Natural killer cell (primary cell): ENCODE results near the gene ZNF579. TPM values are rescaled to one million over a fixed set of nuclear protein-coding genes. Genes with fewer than 3 reads are reported as not detected.

Experiments used
- ATAC-seq, 3 donors: fragments of 150-1000 bp in 2 of 3; fragments of 200-7000 bp in 1 of 3; cut with Tn5 transposase; 1 replicate in 1 of 3; 2 replicates in 2 of 3; pipeline ENCODE4 v1.10.0; 2021; ENCODE audit warnings: mild to moderate bottlenecking in 2 of 3, moderate library complexity in 2 of 3
- DNase-seq, 2 donors: peaks; one replicate each; pipeline versions ENCODE4 v3.0.0 to v3.0.0-alpha.2; 2013 to 2021; ENCODE audit warnings: mixed read lengths in 1 of 2
- H3K27ac ChIP-seq: one replicate; pipeline ENCODE4 v1.5.1; 2013; ENCODE audit warnings: mild to moderate bottlenecking, low read length
- H3K27me3 ChIP-seq: one replicate; pipeline ENCODE4 v1.6.1; 2013; ENCODE audit warnings: low read length; ENCODE audit not compliant: control insufficient read depth, insufficient read depth
- H3K36me3 ChIP-seq: one replicate; pipeline ENCODE4 v1.6.1; 2013; ENCODE audit warnings: low read length; ENCODE audit not compliant: control insufficient read depth, insufficient read depth
- H3K4me1 ChIP-seq: one replicate; pipeline ENCODE4 v1.6.1; 2013; ENCODE audit warnings: low read length; ENCODE audit not compliant: control insufficient read depth, insufficient read depth
- H3K4me3 ChIP-seq: one replicate; pipeline ENCODE4 v1.5.1; 2013; ENCODE audit warnings: low read length
- H3K9me3 ChIP-seq: one replicate; pipeline ENCODE4 v1.6.1; 2013; ENCODE audit warnings: low read length; ENCODE audit not compliant: control insufficient read depth, insufficient read depth
- H3K27ac Mint-ChIP-seq, 2 donors: one replicate each; pipeline ENCODE4 v1.8.0; 2022; ENCODE audit warnings: mild to moderate bottlenecking in 2 of 2, mixed read lengths in 2 of 2, moderate library complexity in 1 of 2
- H3K27me3 Mint-ChIP-seq, 2 donors: one replicate each; pipeline ENCODE4 v1.8.0; 2022; ENCODE audit warnings: low read depth in 2 of 2, mixed read lengths in 2 of 2
- H3K36me3 Mint-ChIP-seq: one replicate; pipeline ENCODE4 v1.8.0; 2022; ENCODE audit warnings: mixed read lengths
- H3K4me1 Mint-ChIP-seq, 2 donors: one replicate each; pipeline ENCODE4 v1.8.0; 2022; ENCODE audit warnings: mixed read lengths in 2 of 2
- H3K4me3 Mint-ChIP-seq: one replicate; pipeline ENCODE4 v1.8.0; 2022; ENCODE audit warnings: mild to moderate bottlenecking, moderate library complexity, mixed read lengths
- H3K9me3 Mint-ChIP-seq, 2 donors: one replicate each; pipeline ENCODE4 v1.8.0; 2022; ENCODE audit warnings: mixed read lengths in 2 of 2
- CTCF ChIP-seq: fragments of 200-600 bp; IDR thresholded peaks from one replicate; pipeline ENCODE4 v1.8.0; 2022; ENCODE audit warnings: antibody characterized with exemption
- WGBS: methylation state at CpG from one replicate; pipeline ENCODE4 v1.1.7; 2013; ENCODE audit warnings: missing lambda C conversion rate; ENCODE audit not compliant: insufficient coverage; 5-methylcytosine and 5-hydroxymethylcytosine counted together
- intact Hi-C: fragments of 100-400 bp; cut with micrococcal nuclease; formaldehyde crosslinking; loops from one replicate; pipeline ENCODE4 v1.14.2; 2022
- total RNA-seq, 4 donors: library from RNA; stranded (reverse); fragments of 120-200 nt in 1 of 4; gene quantifications; one replicate each; pipeline versions ENCODE4 v1.2.3 to v1.2.4, GENCODE V29; 2013 to 2022

ZNF579 gene
- total RNA-seq, 3 donors from 2014 or later (not counting 1 experiment from before 2014, with no cell fraction given) = 8.3 to 11.2 (median 9.5) TPM

DNA sequence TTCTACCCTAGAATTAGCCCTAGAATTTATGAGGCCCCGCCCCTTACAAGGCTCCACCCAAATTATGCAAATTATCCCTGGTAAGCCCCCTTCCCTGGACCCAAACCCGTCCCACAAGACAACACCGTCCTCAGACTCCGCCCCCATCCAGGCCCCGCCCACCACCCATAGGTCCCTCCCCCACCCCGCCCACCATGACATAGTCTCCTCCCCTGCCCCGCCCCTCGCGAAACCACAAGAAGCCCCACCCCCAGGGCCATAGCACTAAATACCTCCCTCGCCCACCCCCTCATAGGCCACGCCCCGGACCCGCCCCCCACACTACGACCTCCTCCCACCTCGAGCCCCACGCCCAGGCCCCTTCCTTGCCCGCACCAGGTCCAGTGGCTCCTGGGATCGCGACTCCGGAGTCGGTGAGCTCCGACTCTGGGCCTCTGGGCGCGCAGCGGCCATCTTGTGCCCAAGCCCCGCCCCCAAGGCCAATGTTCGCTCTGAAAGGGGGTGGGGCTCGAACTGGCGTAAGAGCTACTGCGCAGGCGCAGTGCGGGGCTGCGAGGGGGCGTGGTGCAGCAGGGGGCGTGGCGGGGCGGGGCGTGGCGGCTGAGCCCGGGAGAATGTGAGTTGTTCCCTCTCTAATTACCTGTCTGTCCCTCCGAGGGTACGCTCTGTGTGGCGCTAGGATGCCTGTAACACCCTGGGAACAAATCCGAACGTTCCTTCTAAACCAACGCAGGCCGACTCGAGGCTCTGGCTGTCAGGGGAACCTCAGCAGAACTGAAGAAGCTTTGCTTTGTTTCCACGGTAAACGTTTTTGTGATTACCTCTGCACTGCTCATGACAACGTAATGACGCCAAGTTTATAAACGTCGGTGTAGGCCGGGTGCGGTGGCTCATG lies 43.7 kb upstream of the ZNF579 start, which contains the start of gene ZNF784:
TSS of gene ZNF784 (minus strand) at position 458 of the 895 bp plus-strand sequence. CDS start at position 453, 5 bp downstream.
- peak within 1 kb of the TSS; percentile 64 for H3K4me3 ChIP-seq
- Mint-ChIP-seq H3K27me3 (no peaks in the 10 kb centered on the region), H3K9me3 (no peaks in the 10 kb centered on the region), H3K36me3 (no peaks in the 10 kb centered on the region), H3K4me3 (peak within 1 kb of the TSS; percentile 87), H3K27ac (peak within 1 kb of the TSS; percentile 88 to 98), H3K4me1 (peaks cover 14 to 27% of the 10 kb centered on the region in 2 donors)
- peak; percentile 95 to 98 for DNase-seq
- peaks cover 19% of the 10 kb centered on the region for H3K4me1 ChIP-seq
- TF ChIP-seq CTCF = no peak
- no peaks in the 10 kb centered on the region for H3K9me3 ChIP-seq
- WGBS = under 1% methylated on average over 52 of the region's 56 CpGs
- no peaks in the 10 kb centered on the region for H3K36me3 ChIP-seq
- intact Hi-C loops = loop anchor here (1.0 kb wide), 1 partner anchor 25 kb away; the partner anchor contains the start of gene FIZ1
- no peaks in the 10 kb centered on the region for H3K27me3 ChIP-seq
- peak within 1 kb of the TSS; percentile 97 for H3K27ac ChIP-seq
- peak; percentile 87 to 95 (median 89) for ATAC-seq

DNA sequence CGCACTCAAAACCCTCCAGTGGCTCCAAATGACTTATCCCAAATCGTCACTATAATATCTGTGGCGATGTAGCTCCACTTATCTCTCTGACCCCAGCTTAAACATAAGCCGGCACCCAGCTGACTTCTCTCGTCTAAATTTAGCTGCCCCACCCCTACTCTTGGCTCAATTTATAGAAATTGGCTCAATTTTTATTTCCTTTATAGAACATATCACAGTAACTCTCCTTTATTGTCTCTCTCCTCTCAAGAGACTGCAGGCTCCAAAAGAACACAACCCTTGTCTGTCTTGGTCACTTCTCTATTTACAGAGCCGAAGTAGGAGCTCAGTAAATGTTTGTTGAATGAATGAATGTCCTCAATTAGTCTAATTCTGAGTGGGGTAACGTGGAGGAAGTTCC lies 42.9 kb upstream of the ZNF579 start:
- Mint-ChIP-seq H3K4me3 (no peak overlapping the region), H3K27me3 (no peaks in the 10 kb centered on the region), H3K9me3 (no peaks in the 10 kb centered on the region), H3K36me3 (no peaks in the 10 kb centered on the region), H3K27ac (peak overlapping the region; percentile 88 to 98), H3K4me1 (peaks cover 14 to 29% of the 10 kb centered on the region in 2 donors)
- intact Hi-C loops = no loop called here
- no peak for TF ChIP-seq CTCF
- no peaks in the 10 kb centered on the region for H3K9me3 ChIP-seq
- ATAC-seq = no peak
- H3K27me3 ChIP-seq = no peaks in the 10 kb centered on the region
- no peak for DNase-seq
- no peak overlapping the region for H3K4me3 ChIP-seq
- H3K36me3 ChIP-seq = no peaks in the 10 kb centered on the region
- peak overlapping the region; percentile 40 for H3K27ac ChIP-seq
- peaks cover 20% of the 10 kb centered on the region for H3K4me1 ChIP-seq
- WGBS = 94% methylated on average over 6 of the region's 7 CpGs

DNA sequence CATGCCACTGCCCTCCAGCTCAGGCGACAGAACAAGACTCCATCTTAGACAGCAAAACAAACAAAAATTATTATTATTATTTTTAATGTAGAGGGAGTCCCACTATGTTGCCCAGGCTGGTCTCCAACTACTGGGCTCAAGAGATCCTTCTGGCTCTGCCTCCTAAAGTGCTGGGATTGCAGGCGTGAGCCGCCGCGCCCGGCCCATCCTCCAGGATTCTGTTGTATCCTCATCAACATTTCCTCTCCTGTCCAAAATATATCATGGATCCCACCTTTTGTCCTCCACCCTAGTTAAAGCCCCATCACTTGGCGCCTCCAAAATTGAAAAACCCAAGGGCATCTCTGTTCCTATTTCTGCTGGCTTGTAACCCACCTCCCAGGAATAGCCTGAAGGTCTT lies 42.5 kb upstream of the ZNF579 start:
- Mint-ChIP-seq H3K36me3 (no peaks in the 10 kb centered on the region), H3K4me1 (peaks cover 14 to 31% of the 10 kb centered on the region in 2 donors), H3K27ac (peak overlapping the region; percentile 88 to 98), H3K27me3 (no peaks in the 10 kb centered on the region), H3K9me3 (no peaks in the 10 kb centered on the region), H3K4me3 (no peak overlapping the region)
- no peak overlapping the region for H3K4me3 ChIP-seq
- no peaks in the 10 kb centered on the region for H3K9me3 ChIP-seq
- WGBS = 98% methylated on average over 6 of the region's 7 CpGs
- TF ChIP-seq CTCF = no peak
- peaks cover 21% of the 10 kb centered on the region for H3K4me1 ChIP-seq
- H3K27me3 ChIP-seq = no peaks in the 10 kb centered on the region
- no peaks in the 10 kb centered on the region for H3K36me3 ChIP-seq
- intact Hi-C loops = no loop called here
- H3K27ac ChIP-seq = no peak overlapping the region
- ATAC-seq = no peak
- DNase-seq = no peak
